HEK293 (cell line): ENCODE results near the gene FXYD5.

Source experiments
- GLIS2 ChIP-seq: fragments of 450-650 bp; formaldehyde crosslinking; IDR thresholded peaks from 2 replicates; pipeline ENCODE4 v1.5.1; 2016; ENCODE audit warnings: missing biosample characterization, missing genetic modification characterization
- HIC1 ChIP-seq: fragments of 450-650 bp; formaldehyde crosslinking; IDR thresholded peaks from 2 replicates; pipeline ENCODE4 v1.5.1; 2016; ENCODE audit warnings: missing biosample characterization, missing genetic modification characterization
- KLF1 ChIP-seq: fragments of 450-650 bp; formaldehyde crosslinking; IDR thresholded peaks from 2 replicates; pipeline ENCODE4 v1.5.1; 2016; ENCODE audit warnings: missing biosample characterization, missing genetic modification characterization
- OSR2 ChIP-seq: fragments of 450-650 bp; formaldehyde crosslinking; IDR thresholded peaks from 2 replicates; pipeline ENCODE4 v1.5.1; 2016; ENCODE audit warnings: missing biosample characterization, missing genetic modification characterization
- PRDM2 ChIP-seq: fragments of 450-650 bp; formaldehyde crosslinking; IDR thresholded peaks from 2 replicates; pipeline ENCODE4 v1.5.1; 2016; ENCODE audit warnings: missing biosample characterization, missing genetic modification characterization, borderline replicate concordance
- SP2 ChIP-seq: fragments of 450-650 bp; formaldehyde crosslinking; IDR thresholded peaks from 2 replicates; pipeline ENCODE4 v1.5.1; 2016; ENCODE audit warnings: missing biosample characterization, missing genetic modification characterization
- SP7 ChIP-seq: fragments of 450-650 bp; formaldehyde crosslinking; IDR thresholded peaks from 2 replicates; pipeline ENCODE4 v1.5.1; 2016; ENCODE audit warnings: missing biosample characterization, missing genetic modification characterization
- ZBTB21 ChIP-seq: fragments of 450-650 bp; formaldehyde crosslinking; IDR thresholded peaks from 2 replicates; pipeline ENCODE4 v1.5.1; 2017; ENCODE audit warnings: missing biosample characterization, missing genetic modification characterization
- ZBTB48 ChIP-seq: fragments of 450-650 bp; formaldehyde crosslinking; IDR thresholded peaks from 2 replicates; pipeline ENCODE4 v1.5.1; 2016; ENCODE audit warnings: missing biosample characterization, missing genetic modification characterization
- ZEB2 ChIP-seq: fragments of 450-650 bp; formaldehyde crosslinking; IDR thresholded peaks from 2 replicates; pipeline ENCODE4 v1.5.1; 2016; ENCODE audit warnings: missing biosample characterization, missing genetic modification characterization
- ZNF133 ChIP-seq: fragments of 450-650 bp; formaldehyde crosslinking; IDR thresholded peaks from 2 replicates; pipeline ENCODE4 v1.5.1; 2016; ENCODE audit warnings: missing biosample characterization, missing genetic modification characterization
- ZNF214 ChIP-seq: fragments of 450-650 bp; formaldehyde crosslinking; IDR thresholded peaks from 2 replicates; pipeline ENCODE4 v1.5.1; 2017; ENCODE audit warnings: missing biosample characterization, mild to moderate bottlenecking, missing genetic modification characterization, borderline replicate concordance
- ZNF302 ChIP-seq: fragments of 450-650 bp; formaldehyde crosslinking; IDR thresholded peaks from 2 replicates; pipeline ENCODE4 v1.5.1; 2016; ENCODE audit warnings: missing biosample characterization, missing genetic modification characterization, low read depth
- ZNF335 ChIP-seq: fragments of 450-650 bp; formaldehyde crosslinking; conservative IDR thresholded peaks from 2 replicates; pipeline ENCODE4 v1.5.1; 2016; ENCODE audit warnings: missing biosample characterization, missing genetic modification characterization
- ZNF341 ChIP-seq: fragments of 450-650 bp; formaldehyde crosslinking; IDR thresholded peaks from 2 replicates; pipeline ENCODE4; 2016; ENCODE audit warnings: low read depth, missing biosample characterization, missing genetic modification characterization
- ZNF366 ChIP-seq: fragments of 450-650 bp; formaldehyde crosslinking; conservative IDR thresholded peaks from 2 replicates; pipeline ENCODE4 v1.5.1; 2016; ENCODE audit warnings: missing biosample characterization, missing genetic modification characterization
- ZNF398 ChIP-seq: fragments of 450-650 bp; formaldehyde crosslinking; IDR thresholded peaks from 2 replicates; pipeline ENCODE4 v1.5.1; 2017; ENCODE audit warnings: missing biosample characterization, missing genetic modification characterization
- ZNF48 ChIP-seq: fragments of 450-650 bp; formaldehyde crosslinking; IDR thresholded peaks from 2 replicates; pipeline ENCODE4 v1.5.1; 2016; ENCODE audit warnings: missing biosample characterization, missing genetic modification characterization
- ZNF629 ChIP-seq: fragments of 450-650 bp; formaldehyde crosslinking; IDR thresholded peaks from 2 replicates; pipeline ENCODE4 v1.5.1; 2017; ENCODE audit warnings: missing biosample characterization, missing genetic modification characterization
- ZNF76 ChIP-seq: fragments of 450-650 bp; formaldehyde crosslinking; IDR thresholded peaks from 2 replicates; pipeline ENCODE4; 2016; ENCODE audit warnings: low read depth, missing biosample characterization, missing genetic modification characterization, borderline replicate concordance
- ZNF792 ChIP-seq: fragments of 450-650 bp; formaldehyde crosslinking; IDR thresholded peaks from 2 replicates; pipeline ENCODE4 v1.5.1; 2016; ENCODE audit warnings: missing biosample characterization, missing genetic modification characterization
- ZNF843 ChIP-seq: fragments of 450-650 bp; formaldehyde crosslinking; IDR thresholded peaks from 2 replicates; pipeline ENCODE4 v1.5.1; 2016; ENCODE audit warnings: missing biosample characterization, missing genetic modification characterization
- ZSCAN5A ChIP-seq: fragments of 450-650 bp; formaldehyde crosslinking; IDR thresholded peaks from 2 replicates; pipeline ENCODE4 v1.5.1; 2016; ENCODE audit warnings: missing biosample characterization, missing genetic modification characterization
- ZXDB ChIP-seq: fragments of 450-650 bp; formaldehyde crosslinking; IDR thresholded peaks from 2 replicates; pipeline ENCODE4 v1.5.1; 2016; ENCODE audit warnings: missing biosample characterization, missing genetic modification characterization

The FXYD5 gene

DNA sequence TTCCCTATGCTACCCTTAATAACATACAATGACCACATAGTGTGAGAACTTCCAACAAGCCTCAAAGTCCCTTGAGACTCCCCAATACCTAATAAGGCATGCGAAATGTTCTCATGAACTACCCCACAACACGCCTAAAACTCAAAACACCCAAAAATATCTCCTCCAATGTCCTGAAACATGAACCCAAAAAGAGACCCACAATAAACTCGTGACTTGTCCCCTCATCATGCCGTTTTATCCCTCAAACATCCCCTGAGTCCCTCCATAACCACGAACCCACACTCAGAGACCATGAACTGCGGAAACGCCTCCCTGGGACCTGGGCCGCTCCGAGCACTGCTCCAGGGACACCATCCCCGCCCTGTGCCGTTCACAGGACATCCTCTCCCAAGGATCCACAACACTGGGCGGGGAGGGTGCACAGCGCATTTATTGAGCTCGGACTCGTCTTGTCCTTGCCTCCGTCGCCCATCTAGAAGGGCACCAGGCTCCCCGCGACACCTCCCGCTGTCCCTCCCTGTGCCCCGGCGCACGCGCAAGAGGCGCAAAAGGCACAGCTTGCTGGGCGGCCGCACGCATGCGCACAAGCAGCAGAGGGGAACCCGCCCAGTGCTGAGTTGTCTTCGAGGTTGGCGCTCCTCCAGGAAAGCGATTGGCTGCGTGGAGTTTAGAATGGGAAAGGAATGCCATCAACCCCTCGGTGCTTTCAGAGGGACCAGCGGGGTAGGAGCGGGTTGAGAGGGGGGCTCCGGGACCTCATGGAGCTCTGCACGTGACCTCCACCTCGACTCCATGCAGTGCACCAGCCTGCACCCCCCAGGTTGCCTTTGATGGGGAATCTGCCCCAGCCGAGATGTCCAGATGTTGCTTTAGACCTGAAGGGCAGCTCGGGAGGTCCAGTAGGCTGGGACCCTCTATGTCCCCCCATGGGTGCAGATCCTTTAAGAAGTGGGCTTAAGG, 30.2 kb upstream of the FXYD5 start (continued):
- TF ChIP-seq SP2 (tag by site-specific recombination) (peak; percentile 86), ZNF341 (peak; percentile 93), ZNF335 (tag by site-specific recombination) (peak; percentile 71), KLF1 (tag by site-specific recombination) (peak; percentile 51; the same call in 1 of the 2 replicates), ZNF843 (tag by site-specific recombination) (0 out of 2 replicates have a peak, but pooled peaks have one; percentile 19), ZBTB48 (peak; percentile 98), ZNF133 (tag by site-specific recombination) (peak; percentile 52; the same call in 1 of the 2 replicates), ZNF792 (tag by site-specific recombination) (peak; percentile 50; the same call in 1 of the 2 replicates), ZXDB (tag by site-specific recombination) (no peak; the same call in none of the 2 replicates), ZSCAN5A (tag by site-specific recombination) (peak; percentile 35; the same call in 1 of the 2 replicates), HIC1 (tag by site-specific recombination) (peak; percentile 94), ZNF76 (tag by site-specific recombination) (no peak; the same call in 1 of the 2 replicates), ZNF398 (tag by site-specific recombination) (0 out of 2 replicates have a peak, but pooled peaks have one; percentile 15), SP7 (tag by site-specific recombination) (peak; percentile 72; the same call in 1 of the 2 replicates), ZNF302 (tag by site-specific recombination) (0 out of 2 replicates have a peak, but pooled peaks have one; percentile 53), ZNF214 (no peak), OSR2 (tag by site-specific recombination) (no peak), ZEB2 (tag by site-specific recombination) (0 out of 2 replicates have a peak, but pooled peaks have one; percentile 34), PRDM2 (tag by site-specific recombination) (peak; percentile 90; the same call in 1 of the 2 replicates), ZBTB21 (tag by site-specific recombination) (0 out of 2 replicates have a peak, but pooled peaks have one; percentile 33), ZNF366 (peak; percentile 36; the same call in 1 of the 2 replicates), ZNF48 (no peak), GLIS2 (tag by site-specific recombination) (peak; percentile 95), ZNF629 (tag by site-specific recombination) (0 out of 2 replicates have a peak, but pooled peaks have one; percentile 28)
